ENCODE measurements around the gene SNAPC3.

The SNAPC3 gene

DNA sequence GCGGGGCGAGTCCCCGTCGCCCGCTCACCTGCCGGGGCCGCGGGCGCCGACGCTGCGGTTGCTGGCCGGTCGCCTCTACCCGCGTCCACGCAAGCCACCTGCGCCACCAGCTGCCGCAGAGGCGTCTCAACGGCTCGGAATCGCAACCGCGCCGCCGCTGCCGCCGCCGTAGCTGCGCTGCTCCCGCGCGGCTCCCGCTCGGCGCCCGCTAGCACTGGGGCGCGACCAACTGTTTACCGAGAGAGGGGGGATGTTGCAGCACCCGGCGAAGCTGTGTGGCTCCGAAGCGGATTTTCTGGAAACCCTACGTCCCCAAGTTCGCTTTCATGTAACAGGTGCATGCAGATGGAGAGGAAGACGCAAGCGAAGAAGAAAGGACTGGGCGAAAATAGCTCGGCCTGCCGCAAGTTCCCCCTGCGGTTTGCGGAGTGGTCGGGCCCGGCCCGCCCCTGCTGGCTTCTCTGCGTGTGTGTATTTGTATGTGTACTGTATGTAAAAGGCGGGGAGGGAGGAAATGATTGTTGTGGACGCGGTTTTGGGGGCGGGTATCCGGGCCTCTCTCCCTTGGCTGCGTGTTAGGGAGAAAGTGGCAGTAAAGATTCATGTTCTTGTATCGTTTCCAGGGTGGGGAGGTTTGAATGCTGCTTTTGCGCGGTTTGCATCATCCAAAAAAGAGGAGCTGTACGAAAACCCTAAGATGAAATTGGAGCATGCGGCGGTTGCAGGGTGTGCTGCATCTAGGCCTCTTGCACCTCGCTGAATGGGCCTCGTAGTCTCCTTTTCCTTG, 88.3 kb downstream of the SNAPC3 start, which contains the start of gene PSIP1:
TSS of gene PSIP1 (minus strand) at position 182 of the 787 bp plus-strand sequence. CDS start 782 bp downstream, outside the sequence.
- peak within 1 kb of the TSS; percentile 99 for H3K27ac ChIP-seq (ENCODE audit: extremely low read depth, low read depth, low read length)
- TF ChIP-seq, protein P1, sequence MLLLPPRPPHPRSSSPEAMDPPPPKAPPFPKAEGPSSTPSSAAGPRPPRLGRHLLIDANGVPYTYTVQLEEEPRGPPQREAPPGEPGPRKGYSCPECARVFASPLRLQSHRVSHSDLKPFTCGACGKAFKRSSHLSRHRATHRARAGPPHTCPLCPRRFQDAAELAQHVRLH (tag by site-specific recombination; IDR thresholded peaks at IDR 0.05): no peak
- no peak for TF ChIP-seq ZNF621 (tag by site-specific recombination; IDR thresholded peaks at IDR 0.05)
- TF ChIP-seq ZNF473 (tag by site-specific recombination; IDR thresholded peaks at IDR 0.05): no peak
- TF ChIP-seq, protein P2, sequence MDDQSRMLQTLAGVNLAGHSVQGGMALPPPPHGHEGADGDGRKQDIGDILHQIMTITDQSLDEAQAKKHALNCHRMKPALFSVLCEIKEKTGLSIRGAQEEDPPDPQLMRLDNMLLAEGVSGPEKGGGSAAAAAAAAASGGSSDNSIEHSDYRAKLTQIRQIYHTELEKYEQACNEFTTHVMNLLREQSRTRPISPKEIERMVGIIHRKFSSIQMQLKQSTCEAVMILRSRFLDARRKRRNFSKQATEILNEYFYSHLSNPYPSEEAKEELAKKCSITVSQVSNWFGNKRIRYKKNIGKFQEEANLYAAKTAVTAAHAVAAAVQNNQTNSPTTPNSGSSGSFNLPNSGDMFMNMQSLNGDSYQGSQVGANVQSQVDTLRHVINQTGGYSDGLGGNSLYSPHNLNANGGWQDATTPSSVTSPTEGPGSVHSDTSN (CRISPR knock-in tag; IDR thresholded peaks at IDR 0.05): 0 out of 2 replicates have a peak, but pooled peaks have one; percentile 10
- TF ChIP-seq ZNF501 (tag by site-specific recombination; IDR thresholded peaks at IDR 0.05): 0 out of 2 replicates have a peak, but pooled peaks have one; percentile 26
- TF ChIP-seq, protein P3, sequence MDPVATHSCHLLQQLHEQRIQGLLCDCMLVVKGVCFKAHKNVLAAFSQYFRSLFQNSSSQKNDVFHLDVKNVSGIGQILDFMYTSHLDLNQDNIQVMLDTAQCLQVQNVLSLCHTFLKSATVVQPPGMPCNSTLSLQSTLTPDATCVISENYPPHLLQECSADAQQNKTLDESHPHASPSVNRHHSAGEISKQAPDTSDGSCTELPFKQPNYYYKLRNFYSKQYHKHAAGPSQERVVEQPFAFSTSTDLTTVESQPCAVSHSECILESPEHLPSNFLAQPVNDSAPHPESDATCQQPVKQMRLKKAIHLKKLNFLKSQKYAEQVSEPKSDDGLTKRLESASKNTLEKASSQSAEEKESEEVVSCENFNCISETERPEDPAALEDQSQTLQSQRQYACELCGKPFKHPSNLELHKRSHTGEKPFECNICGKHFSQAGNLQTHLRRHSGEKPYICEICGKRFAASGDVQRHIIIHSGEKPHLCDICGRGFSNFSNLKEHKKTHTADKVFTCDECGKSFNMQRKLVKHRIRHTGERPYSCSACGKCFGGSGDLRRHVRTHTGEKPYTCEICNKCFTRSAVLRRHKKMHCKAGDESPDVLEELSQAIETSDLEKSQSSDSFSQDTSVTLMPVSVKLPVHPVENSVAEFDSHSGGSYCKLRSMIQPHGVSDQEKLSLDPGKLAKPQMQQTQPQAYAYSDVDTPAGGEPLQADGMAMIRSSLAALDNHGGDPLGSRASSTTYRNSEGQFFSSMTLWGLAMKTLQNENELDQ (tag by site-specific recombination; IDR thresholded peaks at IDR 0.05; ENCODE audit: low read depth): no peak
- no peak for TF ChIP-seq ZNF837 (tag by site-specific recombination; IDR thresholded peaks at IDR 0.05)
- TF ChIP-seq ZNF223 (tag by site-specific recombination; IDR thresholded peaks at IDR 0.05): no peak
- TF ChIP-seq ZNF174 (tag by site-specific recombination; IDR thresholded peaks at IDR 0.05): no peak
- no peak for TF ChIP-seq ZNF701 (tag by site-specific recombination; IDR thresholded peaks at IDR 0.05)
- TF ChIP-seq OSR2 (tag by site-specific recombination; IDR thresholded peaks at IDR 0.05): 0 out of 2 replicates have a peak, but pooled peaks have one; percentile 13
- peak; percentile 85 for TF ChIP-seq ZBTB20 (tag by site-specific recombination; IDR thresholded peaks at IDR 0.05)
- TF ChIP-seq PRDM1 (tag by site-specific recombination; IDR thresholded peaks at IDR 0.05): no peak
- TF ChIP-seq, protein P4, sequence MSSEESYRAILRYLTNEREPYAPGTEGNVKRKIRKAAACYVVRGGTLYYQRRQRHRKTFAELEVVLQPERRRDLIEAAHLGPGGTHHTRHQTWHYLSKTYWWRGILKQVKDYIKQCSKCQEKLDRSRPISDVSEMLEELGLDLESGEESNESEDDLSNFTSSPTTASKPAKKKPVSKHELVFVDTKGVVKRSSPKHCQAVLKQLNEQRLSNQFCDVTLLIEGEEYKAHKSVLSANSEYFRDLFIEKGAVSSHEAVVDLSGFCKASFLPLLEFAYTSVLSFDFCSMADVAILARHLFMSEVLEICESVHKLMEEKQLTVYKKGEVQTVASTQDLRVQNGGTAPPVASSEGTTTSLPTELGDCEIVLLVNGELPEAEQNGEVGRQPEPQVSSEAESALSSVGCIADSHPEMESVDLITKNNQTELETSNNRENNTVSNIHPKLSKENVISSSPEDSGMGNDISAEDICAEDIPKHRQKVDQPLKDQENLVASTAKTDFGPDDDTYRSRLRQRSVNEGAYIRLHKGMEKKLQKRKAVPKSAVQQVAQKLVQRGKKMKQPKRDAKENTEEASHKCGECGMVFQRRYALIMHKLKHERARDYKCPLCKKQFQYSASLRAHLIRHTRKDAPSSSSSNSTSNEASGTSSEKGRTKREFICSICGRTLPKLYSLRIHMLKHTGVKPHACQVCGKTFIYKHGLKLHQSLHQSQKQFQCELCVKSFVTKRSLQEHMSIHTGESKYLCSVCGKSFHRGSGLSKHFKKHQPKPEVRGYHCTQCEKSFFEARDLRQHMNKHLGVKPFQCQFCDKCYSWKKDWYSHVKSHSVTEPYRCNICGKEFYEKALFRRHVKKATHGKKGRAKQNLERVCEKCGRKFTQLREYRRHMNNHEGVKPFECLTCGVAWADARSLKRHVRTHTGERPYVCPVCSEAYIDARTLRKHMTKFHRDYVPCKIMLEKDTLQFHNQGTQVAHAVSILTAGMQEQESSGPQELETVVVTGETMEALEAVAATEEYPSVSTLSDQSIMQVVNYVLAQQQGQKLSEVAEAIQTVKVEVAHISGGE (tag by site-specific recombination; conservative IDR thresholded peaks at IDR 0.05; ENCODE audit: low read depth): 0 out of 2 replicates have a peak, but pooled peaks have one; percentile 23
- TF ChIP-seq OVOL3 (tag by site-specific recombination; IDR thresholded peaks at IDR 0.05): no peak
- TF ChIP-seq, protein P5, sequence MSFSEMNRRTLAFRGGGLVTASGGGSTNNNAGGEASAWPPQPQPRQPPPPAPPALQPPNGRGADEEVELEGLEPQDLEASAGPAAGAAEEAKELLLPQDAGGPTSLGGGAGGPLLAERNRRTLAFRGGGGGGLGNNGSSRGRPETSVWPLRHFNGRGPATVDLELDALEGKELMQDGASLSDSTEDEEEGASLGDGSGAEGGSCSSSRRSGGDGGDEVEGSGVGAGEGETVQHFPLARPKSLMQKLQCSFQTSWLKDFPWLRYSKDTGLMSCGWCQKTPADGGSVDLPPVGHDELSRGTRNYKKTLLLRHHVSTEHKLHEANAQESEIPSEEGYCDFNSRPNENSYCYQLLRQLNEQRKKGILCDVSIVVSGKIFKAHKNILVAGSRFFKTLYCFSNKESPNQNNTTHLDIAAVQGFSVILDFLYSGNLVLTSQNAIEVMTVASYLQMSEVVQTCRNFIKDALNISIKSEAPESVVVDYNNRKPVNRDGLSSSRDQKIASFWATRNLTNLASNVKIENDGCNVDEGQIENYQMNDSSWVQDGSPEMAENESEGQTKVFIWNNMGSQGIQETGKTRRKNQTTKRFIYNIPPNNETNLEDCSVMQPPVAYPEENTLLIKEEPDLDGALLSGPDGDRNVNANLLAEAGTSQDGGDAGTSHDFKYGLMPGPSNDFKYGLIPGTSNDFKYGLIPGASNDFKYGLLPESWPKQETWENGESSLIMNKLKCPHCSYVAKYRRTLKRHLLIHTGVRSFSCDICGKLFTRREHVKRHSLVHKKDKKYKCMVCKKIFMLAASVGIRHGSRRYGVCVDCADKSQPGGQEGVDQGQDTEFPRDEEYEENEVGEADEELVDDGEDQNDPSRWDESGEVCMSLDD (tag by site-specific recombination; IDR thresholded peaks at IDR 0.05): no peak
- no peak for TF ChIP-seq ZNF624 (tag by site-specific recombination; IDR thresholded peaks at IDR 0.05)
- TF ChIP-seq, protein P6, sequence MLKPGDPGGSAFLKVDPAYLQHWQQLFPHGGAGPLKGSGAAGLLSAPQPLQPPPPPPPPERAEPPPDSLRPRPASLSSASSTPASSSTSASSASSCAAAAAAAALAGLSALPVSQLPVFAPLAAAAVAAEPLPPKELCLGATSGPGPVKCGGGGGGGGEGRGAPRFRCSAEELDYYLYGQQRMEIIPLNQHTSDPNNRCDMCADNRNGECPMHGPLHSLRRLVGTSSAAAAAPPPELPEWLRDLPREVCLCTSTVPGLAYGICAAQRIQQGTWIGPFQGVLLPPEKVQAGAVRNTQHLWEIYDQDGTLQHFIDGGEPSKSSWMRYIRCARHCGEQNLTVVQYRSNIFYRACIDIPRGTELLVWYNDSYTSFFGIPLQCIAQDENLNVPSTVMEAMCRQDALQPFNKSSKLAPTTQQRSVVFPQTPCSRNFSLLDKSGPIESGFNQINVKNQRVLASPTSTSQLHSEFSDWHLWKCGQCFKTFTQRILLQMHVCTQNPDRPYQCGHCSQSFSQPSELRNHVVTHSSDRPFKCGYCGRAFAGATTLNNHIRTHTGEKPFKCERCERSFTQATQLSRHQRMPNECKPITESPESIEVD (tag by site-specific recombination; IDR thresholded peaks at IDR 0.05): no peak
- TF ChIP-seq ZFHX2 (tag by site-specific recombination; conservative IDR thresholded peaks at IDR 0.05): peak; percentile 59
- TF ChIP-seq MYNN (tag by site-specific recombination; IDR thresholded peaks at IDR 0.05; ENCODE audit: borderline replicate concordance): no peak
- TF ChIP-seq MZF1 (tag by site-specific recombination; IDR thresholded peaks at IDR 0.05; ENCODE audit: borderline replicate concordance): no peak
- TF ChIP-seq, protein P7, sequence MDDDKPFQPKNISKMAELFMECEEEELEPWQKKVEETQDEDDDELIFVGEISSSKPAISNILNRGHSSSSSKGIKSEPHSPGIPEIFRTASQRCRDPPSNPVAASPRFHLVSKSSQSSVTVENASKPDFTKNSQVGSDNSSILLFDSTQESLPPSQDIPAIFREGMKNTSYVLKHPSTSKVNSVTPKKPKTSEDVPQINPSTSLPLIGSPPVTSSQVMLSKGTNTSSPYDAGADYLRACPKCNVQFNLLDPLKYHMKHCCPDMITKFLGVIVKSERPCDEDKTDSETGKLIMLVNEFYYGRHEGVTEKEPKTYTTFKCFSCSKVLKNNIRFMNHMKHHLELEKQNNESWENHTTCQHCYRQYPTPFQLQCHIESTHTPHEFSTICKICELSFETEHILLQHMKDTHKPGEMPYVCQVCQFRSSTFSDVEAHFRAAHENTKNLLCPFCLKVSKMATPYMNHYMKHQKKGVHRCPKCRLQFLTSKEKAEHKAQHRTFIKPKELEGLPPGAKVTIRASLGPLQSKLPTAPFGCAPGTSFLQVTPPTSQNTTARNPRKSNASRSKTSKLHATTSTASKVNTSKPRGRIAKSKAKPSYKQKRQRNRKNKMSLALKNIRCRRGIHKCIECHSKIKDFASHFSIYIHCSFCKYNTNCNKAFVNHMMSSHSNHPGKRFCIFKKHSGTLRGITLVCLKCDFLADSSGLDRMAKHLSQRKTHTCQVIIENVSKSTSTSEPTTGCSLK (tag by site-specific recombination; IDR thresholded peaks at IDR 0.05): no peak

More for the DNA sequence above, 88.3 kb downstream of the SNAPC3 start, which contains the start of gene PSIP1:
- ChIA-PET CTCF (interaction anchor here (0.6 to 1.5 kb wide), 4 partner anchors 21 to 107 kb away, joined by 3 to 6 read pairs (median 4); no protein-coding TSS in a partner anchor), POLR2A (interaction anchor here (0.6 to 4.6 kb wide), 9 partner anchors 10 to 230 kb away, joined by 3 to 61 read pairs (median 5); partner anchors contain the start of genes CCDC171, SNAPC3 and TTC39B)
- Histone ChIP-seq H3K9me3 (ENCODE audit: control insufficient read depth, insufficient read depth, low read depth, low read length) (no peaks in the 10 kb centered on the region), H3K4me3 (ENCODE audit: low read depth, low read length) (peak within 1 kb of the TSS; percentile 99), H3K36me3 (ENCODE audit: control insufficient read depth in 2 of 2, insufficient read depth in 1 of 2, low read length in 2 of 2) (peaks cover 15 to 34% of the 10 kb centered on the region in 2 experiments), H3K4me1 (ENCODE audit: control insufficient read depth, insufficient read depth, low read length) (peaks cover 6% of the 10 kb centered on the region; the same call in 1 of the 2 replicates)
